HG03521 (cell line): ENCODE measurements around the gene EGF.

ENCODE experiments used
- ATAC-seq: cut with Tn5 transposase; IDR thresholded peaks from one replicate; pipeline ENCODE4 v1.9.1; 2021; ENCODE audit warnings: mild to moderate bottlenecking, moderate library complexity; ENCODE audit not compliant: unreplicated experiment

EGF gene

GRCh38 chr4:109989618-109990017 is 76.9 kb downstream of the EGF start:
- no peak for ATAC-seq

- peak; percentile 69 for ATAC-seq
Measured at GRCh38 chr4:109990261-109991257, 77.9 kb downstream of the EGF start.

- no peak for ATAC-seq
Measured at GRCh38 chr4:109993116-109993515, 80.4 kb downstream of the EGF start.

- peak; percentile 68 for ATAC-seq
Measured at GRCh38 chr4:109994415-109994827, 81.7 kb downstream of the EGF start.

GRCh38 chr4:109996526-109996925 is 83.8 kb downstream of the EGF start:
- ATAC-seq = no peak

GRCh38 chr4:109998867-109999584 is 86.3 kb downstream of the EGF start:
- ATAC-seq = no peak

- no peak for ATAC-seq
Measured at GRCh38 chr4:109999585-109999912, 86.9 kb downstream of the EGF start.

GRCh38 chr4:110002326-110002725 is 89.6 kb downstream of the EGF start:
- ATAC-seq = no peak

GRCh38 chr4:110003401-110004187 is 90.9 kb downstream of the EGF start:
- no peak for ATAC-seq

GRCh38 chr4:110004556-110004955 is 91.9 kb downstream of the EGF start:
- ATAC-seq = no peak

- ATAC-seq = no peak
Measured at GRCh38 chr4:110005461-110006056, 92.9 kb downstream of the EGF start.

- no peak for ATAC-seq
Measured at GRCh38 chr4:110007217-110007616, 94.5 kb downstream of the EGF start.

GRCh38 chr4:110008540-110008939 is 95.9 kb downstream of the EGF start:
- no peak for ATAC-seq

- ATAC-seq = no peak
Measured at GRCh38 chr4:110009550-110009949, 96.9 kb downstream of the EGF start.

GRCh38 chr4:110010797-110011196 is 98.1 kb downstream of the EGF start:
- ATAC-seq = no peak

- no peak for ATAC-seq
Measured at GRCh38 chr4:110012917-110013316, 100.2 kb downstream of the EGF start.

GRCh38 chr4:110014233-110014632 is 101.5 kb downstream of the EGF start:
- ATAC-seq = no peak

GRCh38 chr4:110019153-110019552 is 106.5 kb downstream of the EGF start:
- ATAC-seq = no peak

- ATAC-seq = no peak
Measured at GRCh38 chr4:110020139-110020538, 107.5 kb downstream of the EGF start.

- no peak for ATAC-seq
Measured at GRCh38 chr4:110020646-110021443, 108.2 kb downstream of the EGF start.
